Stimulated activated CD4-positive, alpha-beta T cell treated with anti-CD3 and anti-CD28 coated beads, Interleukin-4, amount 100 ng/mL, for 1 hour (primary cell): ENCODE results near the gene ANKS1B.
"Not testable (repeated sequence)": the region's sequence is repeated elsewhere in the genome, so short reads cannot be mapped to it uniquely, and the experiment has no call there.

Experiments used
- DNase-seq: peaks from one replicate; pipeline ENCODE4 v3.0.0-alpha.2; 2020

Gene ANKS1B

GRCh38 chr12:98788396-98788795, 1196.3 kb downstream of the ANKS1B start:
- DNase-seq, result no peak

GRCh38 chr12:98786653-98787052, 1198.1 kb downstream of the ANKS1B start:
- no peak for DNase-seq

GRCh38 chr12:98783420-98783819, 1201.3 kb downstream of the ANKS1B start:
- DNase-seq, result no peak

- no peak for DNase-seq
Observed at GRCh38 chr12:98780261-98780660, 1204.5 kb downstream of the ANKS1B start.

- DNase-seq, result no peak
Observed at GRCh38 chr12:98772818-98773217, 1211.9 kb downstream of the ANKS1B start.

GRCh38 chr12:98771811-98772752, 1212.7 kb downstream of the ANKS1B start:
- no peak for DNase-seq

- no peak for DNase-seq
Observed at GRCh38 chr12:98770230-98770629, 1214.5 kb downstream of the ANKS1B start.

- no peak for DNase-seq
Observed at GRCh38 chr12:98769068-98769467, 1215.7 kb downstream of the ANKS1B start.

GRCh38 chr12:98767248-98767647, 1217.5 kb downstream of the ANKS1B start:
- no peak for DNase-seq

GRCh38 chr12:98763656-98764055, 1221.1 kb downstream of the ANKS1B start:
- no peak for DNase-seq

GRCh38 chr12:98758331-98758730, 1226.4 kb downstream of the ANKS1B start:
- no peak for DNase-seq

GRCh38 chr12:98757455-98757854, 1227.3 kb downstream of the ANKS1B start:
- DNase-seq, result no peak

- DNase-seq, result not testable (repeated sequence)
Observed at GRCh38 chr12:98755855-98756254, 1228.9 kb downstream of the ANKS1B start.

- DNase-seq, result no peak
Observed at GRCh38 chr12:98754095-98754494, 1230.6 kb downstream of the ANKS1B start.

- DNase-seq, result no peak
Observed at GRCh38 chr12:98752726-98753125, 1232.0 kb downstream of the ANKS1B start.

- no peak for DNase-seq
Observed at GRCh38 chr12:98751580-98752115, 1233.1 kb downstream of the ANKS1B start.

GRCh38 chr12:98750511-98750910, 1234.2 kb downstream of the ANKS1B start:
- DNase-seq, result no peak

GRCh38 chr12:98748463-98748862, 1236.3 kb downstream of the ANKS1B start:
- no peak for DNase-seq

- DNase-seq, result peak; percentile 30
Observed at GRCh38 chr12:98745578-98746391, 1239.0 kb downstream of the ANKS1B start.

GRCh38 chr12:98744680-98745079, 1240.1 kb downstream of the ANKS1B start:
- no peak for DNase-seq

- DNase-seq, result peak; percentile 39
Observed at GRCh38 chr12:98743362-98743953, 1241.3 kb downstream of the ANKS1B start.

- no peak for DNase-seq
Observed at GRCh38 chr12:98741556-98742265, 1243.0 kb downstream of the ANKS1B start.

GRCh38 chr12:98741196-98741555, 1243.6 kb downstream of the ANKS1B start:
- DNase-seq, result no peak
